Measurements from ENCODE around the gene FKBP6.
"Not testable (repeated sequence)": the region's sequence is repeated elsewhere in the genome, so short reads cannot be mapped to it uniquely, and the experiment has no call there.

FKBP6 gene, protein sequence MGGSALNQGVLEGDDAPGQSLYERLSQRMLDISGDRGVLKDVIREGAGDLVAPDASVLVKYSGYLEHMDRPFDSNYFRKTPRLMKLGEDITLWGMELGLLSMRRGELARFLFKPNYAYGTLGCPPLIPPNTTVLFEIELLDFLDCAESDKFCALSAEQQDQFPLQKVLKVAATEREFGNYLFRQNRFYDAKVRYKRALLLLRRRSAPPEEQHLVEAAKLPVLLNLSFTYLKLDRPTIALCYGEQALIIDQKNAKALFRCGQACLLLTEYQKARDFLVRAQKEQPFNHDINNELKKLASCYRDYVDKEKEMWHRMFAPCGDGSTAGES

GRCh38 chr7:73327922-73328321 lies at the start of gene FKBP6, which contains the start of gene TRIM50:
TSS of gene FKBP6 (plus strand) at chr7:73328161. CDS start at chr7:73328429, 268 bp downstream.
TSS of gene TRIM50 (minus strand) at chr7:73328082. CDS start at chr7:73324787, 3,295 bp downstream.
- not testable (repeated sequence) for H3K36me3 ChIP-seq (ENCODE audit: control insufficient read depth, insufficient read depth, low read length); H3K27me3 ChIP-seq (ENCODE audit: control insufficient read depth, insufficient read depth, low read length); H3K4me1 ChIP-seq (ENCODE audit: control insufficient read depth, insufficient read depth, low read length); H3K4me3 ChIP-seq (ENCODE audit: low read depth, low read length); H3K27ac ChIP-seq (ENCODE audit: low read depth, low read length); H3K9me3 ChIP-seq (ENCODE audit: control insufficient read depth, insufficient read depth, low read length); H3K9ac ChIP-seq (ENCODE audit: low read depth, low read length)

DNA sequence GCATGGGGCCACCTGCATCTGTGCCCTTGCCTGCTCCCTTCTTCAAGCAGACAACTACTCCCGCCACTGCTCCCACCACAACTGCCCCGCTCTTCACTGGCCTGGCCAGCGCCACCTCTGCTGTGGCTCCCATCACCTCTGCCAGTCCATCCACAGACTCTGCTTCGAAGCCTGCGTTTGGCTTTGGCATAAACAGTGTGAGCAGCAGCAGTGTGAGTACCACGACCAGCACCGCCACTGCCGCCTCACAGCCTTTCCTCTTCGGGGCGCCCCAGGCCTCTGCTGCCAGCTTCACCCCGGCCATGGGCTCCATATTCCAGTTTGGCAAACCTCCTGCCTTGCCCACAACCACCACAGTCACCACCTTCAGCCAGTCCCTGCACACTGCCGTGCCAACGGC lies 30.7 kb upstream of the FKBP6 start:
- H3K9ac ChIP-seq (ENCODE audit: low read depth, low read length); H3K4me1 ChIP-seq (ENCODE audit: control insufficient read depth, insufficient read depth, low read length); H3K4me3 ChIP-seq (ENCODE audit: low read depth, low read length); H3K27me3 ChIP-seq (ENCODE audit: control insufficient read depth, insufficient read depth, low read length); H3K36me3 ChIP-seq (ENCODE audit: control insufficient read depth, insufficient read depth, low read length); H3K9me3 ChIP-seq (ENCODE audit: control insufficient read depth, insufficient read depth, low read length); H3K27ac ChIP-seq (ENCODE audit: low read depth, low read length): not testable (repeated sequence)

- H3K9ac ChIP-seq (ENCODE audit: low read depth, low read length); H3K27ac ChIP-seq (ENCODE audit: low read depth, low read length); H3K4me3 ChIP-seq (ENCODE audit: low read depth, low read length); H3K9me3 ChIP-seq (ENCODE audit: control insufficient read depth, insufficient read depth, low read length); H3K36me3 ChIP-seq (ENCODE audit: control insufficient read depth, insufficient read depth, low read length); H3K4me1 ChIP-seq (ENCODE audit: control insufficient read depth, insufficient read depth, low read length); H3K27me3 ChIP-seq (ENCODE audit: control insufficient read depth, insufficient read depth, low read length): not testable (repeated sequence)
These were observed 30.3 kb upstream of the FKBP6 start for GRCh38 chr7:73297706-73298105.

DNA sequence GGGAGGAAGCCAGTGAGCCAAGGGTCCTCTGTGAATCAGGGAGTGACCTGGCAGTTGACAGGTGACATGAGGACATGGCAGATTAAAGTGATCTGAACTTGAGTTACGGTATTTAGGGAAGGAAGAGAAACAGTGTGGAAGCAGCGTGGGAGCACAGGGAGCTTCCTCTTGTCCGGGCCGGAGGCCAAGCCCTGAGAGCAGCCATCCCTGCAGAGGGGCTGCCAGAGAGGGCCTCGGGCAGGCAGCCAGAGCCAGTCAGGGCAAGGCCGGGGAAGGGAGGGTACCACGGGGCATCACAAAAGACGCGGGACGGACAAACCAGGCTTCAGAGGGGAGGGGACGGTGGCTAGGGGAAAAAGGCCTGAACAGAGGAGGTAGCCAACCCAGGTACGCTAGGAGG lies 28.1 kb upstream of the FKBP6 start:
- not testable (repeated sequence) for H3K4me3 ChIP-seq (ENCODE audit: low read depth, low read length); H3K4me1 ChIP-seq (ENCODE audit: control insufficient read depth, insufficient read depth, low read length); H3K9ac ChIP-seq (ENCODE audit: low read depth, low read length); H3K9me3 ChIP-seq (ENCODE audit: control insufficient read depth, insufficient read depth, low read length); H3K27ac ChIP-seq (ENCODE audit: low read depth, low read length); H3K27me3 ChIP-seq (ENCODE audit: control insufficient read depth, insufficient read depth, low read length)
- H3K36me3 ChIP-seq (ENCODE audit: control insufficient read depth, insufficient read depth, low read length): peaks cover 20% of the 10 kb centered on the region

DNA sequence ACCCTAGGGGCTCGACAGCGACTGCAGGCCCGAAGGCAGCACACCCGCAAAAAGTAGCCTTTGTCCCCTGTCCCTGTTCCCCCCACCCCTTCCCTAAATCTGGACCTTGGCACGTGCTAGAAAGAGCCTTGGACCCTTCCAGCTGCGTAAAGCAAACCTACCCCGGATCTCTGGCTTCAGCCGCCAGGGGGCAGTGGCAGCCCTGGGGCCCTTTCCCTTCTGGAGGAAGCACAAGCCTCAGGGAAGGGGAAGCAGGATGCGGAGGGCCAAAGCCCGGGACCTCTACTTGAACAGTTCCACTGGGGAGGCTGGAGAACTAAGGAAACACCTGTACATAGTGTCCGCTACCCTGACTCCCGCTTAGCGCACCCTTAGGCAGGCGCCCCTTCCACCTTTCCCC lies 26.9 kb upstream of the FKBP6 start:
- not testable (repeated sequence) for H3K4me3 ChIP-seq (ENCODE audit: low read depth, low read length); H3K9me3 ChIP-seq (ENCODE audit: control insufficient read depth, insufficient read depth, low read length); H3K27ac ChIP-seq (ENCODE audit: low read depth, low read length); H3K27me3 ChIP-seq (ENCODE audit: control insufficient read depth, insufficient read depth, low read length); H3K4me1 ChIP-seq (ENCODE audit: control insufficient read depth, insufficient read depth, low read length); H3K9ac ChIP-seq (ENCODE audit: low read depth, low read length)
- H3K36me3 ChIP-seq (ENCODE audit: control insufficient read depth, insufficient read depth, low read length): peaks cover 29% of the 10 kb centered on the region

- not testable (repeated sequence) for H3K9me3 ChIP-seq (ENCODE audit: control insufficient read depth, insufficient read depth, low read length); H3K27ac ChIP-seq (ENCODE audit: low read depth, low read length); H3K27me3 ChIP-seq (ENCODE audit: control insufficient read depth, insufficient read depth, low read length); H3K4me1 ChIP-seq (ENCODE audit: control insufficient read depth, insufficient read depth, low read length); H3K9ac ChIP-seq (ENCODE audit: low read depth, low read length); H3K4me3 ChIP-seq (ENCODE audit: low read depth, low read length)
- peaks cover 40% of the 10 kb centered on the region for H3K36me3 ChIP-seq (ENCODE audit: control insufficient read depth, insufficient read depth, low read length)
These were observed 25.1 kb upstream of the FKBP6 start for GRCh38 chr7:73302846-73303245.

GRCh38 chr7:73303546-73303945 lies 24.4 kb upstream of the FKBP6 start:
- Histone ChIP-seq H3K27me3 (ENCODE audit: control insufficient read depth, insufficient read depth, low read length) (no peaks in the 10 kb centered on the region), H3K9me3 (ENCODE audit: control insufficient read depth, insufficient read depth, low read length) (no peaks in the 10 kb centered on the region), H3K27ac (ENCODE audit: low read depth, low read length) (no peak overlapping the region), H3K4me1 (ENCODE audit: control insufficient read depth, insufficient read depth, low read length) (peaks cover 3% of the 10 kb centered on the region; the same call in 1 of the 2 replicates), H3K4me3 (ENCODE audit: low read depth, low read length) (no peak overlapping the region), H3K36me3 (ENCODE audit: control insufficient read depth, insufficient read depth, low read length) (peaks cover 40% of the 10 kb centered on the region), H3K9ac (ENCODE audit: low read depth, low read length) (no peak overlapping the region)

GRCh38 chr7:73304071-73304470 lies 23.9 kb upstream of the FKBP6 start:
- H3K27me3 ChIP-seq (ENCODE audit: control insufficient read depth, insufficient read depth, low read length): no peaks in the 10 kb centered on the region
- no peak overlapping the region for H3K27ac ChIP-seq (ENCODE audit: low read depth, low read length)
- H3K36me3 ChIP-seq (ENCODE audit: control insufficient read depth, insufficient read depth, low read length): peaks cover 40% of the 10 kb centered on the region

GRCh38 chr7:73304612-73305387 lies 23.2 kb upstream of the FKBP6 start:
- not testable (repeated sequence) for H3K27ac ChIP-seq (ENCODE audit: low read depth, low read length); H3K4me3 ChIP-seq (ENCODE audit: low read depth, low read length); H3K27me3 ChIP-seq (ENCODE audit: control insufficient read depth, insufficient read depth, low read length); H3K4me1 ChIP-seq (ENCODE audit: control insufficient read depth, insufficient read depth, low read length); H3K9me3 ChIP-seq (ENCODE audit: control insufficient read depth, insufficient read depth, low read length); H3K9ac ChIP-seq (ENCODE audit: low read depth, low read length)
- H3K36me3 ChIP-seq (ENCODE audit: control insufficient read depth, insufficient read depth, low read length): peaks cover 40% of the 10 kb centered on the region

More at GRCh38 chr7:73304071-73304470, 23.9 kb upstream of the FKBP6 start:
- Histone ChIP-seq H3K4me1 (ENCODE audit: control insufficient read depth, insufficient read depth, low read length) (peaks cover 3% of the 10 kb centered on the region; the same call in 1 of the 2 replicates), H3K4me3 (ENCODE audit: low read depth, low read length) (no peak overlapping the region), H3K9me3 (ENCODE audit: control insufficient read depth, insufficient read depth, low read length) (no peaks in the 10 kb centered on the region), H3K9ac (ENCODE audit: low read depth, low read length) (no peak overlapping the region)

DNA sequence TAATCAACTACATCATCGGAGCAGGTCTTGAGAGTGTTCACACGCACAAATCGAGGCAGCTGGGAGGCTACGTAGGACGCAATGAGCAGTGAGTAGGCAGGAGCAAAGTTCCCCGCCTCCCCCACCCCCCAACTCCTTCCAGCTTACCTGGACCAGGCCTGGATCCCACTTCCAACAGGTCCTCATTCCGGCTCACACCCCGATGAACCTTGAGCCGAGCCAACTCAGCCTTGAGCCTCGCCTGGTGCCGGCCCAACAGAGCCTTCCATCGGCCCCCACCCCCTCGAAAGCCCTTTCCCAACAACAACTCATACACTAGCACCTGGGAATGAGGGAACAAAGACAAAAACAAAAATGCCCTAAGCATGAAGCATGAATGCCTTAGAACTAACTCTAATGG lies 20.5 kb upstream of the FKBP6 start:
- H3K27ac ChIP-seq (ENCODE audit: low read depth, low read length): no peak overlapping the region
- H3K36me3 ChIP-seq (ENCODE audit: control insufficient read depth, insufficient read depth, low read length): peaks cover 40% of the 10 kb centered on the region
- peak overlapping the region; percentile 93 for H3K4me3 ChIP-seq (ENCODE audit: low read depth, low read length)
- H3K9ac ChIP-seq (ENCODE audit: low read depth, low read length): no peak overlapping the region
- peaks cover 3% of the 10 kb centered on the region; the same call in 1 of the 2 replicates for H3K4me1 ChIP-seq (ENCODE audit: control insufficient read depth, insufficient read depth, low read length)
- H3K9me3 ChIP-seq (ENCODE audit: control insufficient read depth, insufficient read depth, low read length): no peaks in the 10 kb centered on the region
- no peaks in the 10 kb centered on the region for H3K27me3 ChIP-seq (ENCODE audit: control insufficient read depth, insufficient read depth, low read length)

DNA sequence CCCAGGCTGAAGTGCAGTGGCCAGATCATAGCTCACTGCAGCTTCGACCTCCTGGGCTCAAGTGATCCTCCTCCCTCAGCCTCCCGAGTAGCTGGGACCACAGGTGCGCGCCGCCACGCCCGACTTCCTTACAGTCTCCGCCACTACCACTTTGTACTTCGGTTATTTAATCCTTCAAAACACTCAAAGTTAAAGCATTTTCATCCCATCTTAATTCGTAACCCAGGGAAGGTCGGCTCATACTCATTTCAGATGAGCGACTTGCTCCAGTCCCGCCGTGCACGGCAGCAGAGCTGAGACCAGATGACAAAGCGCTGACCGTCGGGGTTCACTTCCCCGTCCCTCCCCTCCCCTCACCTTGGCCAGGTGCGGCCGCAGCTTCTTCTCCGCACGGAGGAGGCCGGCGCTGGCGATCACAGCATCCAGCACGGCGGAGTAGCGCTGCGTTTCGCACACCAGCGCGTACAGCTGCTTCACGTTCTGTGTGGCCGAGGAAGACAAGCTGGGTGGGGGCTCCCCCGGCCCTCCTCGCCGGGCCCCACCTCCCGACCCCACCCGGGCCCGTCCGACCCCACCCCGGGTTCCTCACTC lies 19.8 kb upstream of the FKBP6 start:
- H3K4me1 ChIP-seq (ENCODE audit: control insufficient read depth, insufficient read depth, low read length): peaks cover 3% of the 10 kb centered on the region; the same call in 1 of the 2 replicates

More for the DNA sequence above, 19.8 kb upstream of the FKBP6 start:
- H3K9ac ChIP-seq (ENCODE audit: low read depth, low read length): peak overlapping the region; percentile 58
- peaks cover 35% of the 10 kb centered on the region for H3K36me3 ChIP-seq (ENCODE audit: control insufficient read depth, insufficient read depth, low read length)
- peak overlapping the region; percentile 45 for H3K27ac ChIP-seq (ENCODE audit: low read depth, low read length)
- no peaks in the 10 kb centered on the region for H3K27me3 ChIP-seq (ENCODE audit: control insufficient read depth, insufficient read depth, low read length)
- H3K4me3 ChIP-seq (ENCODE audit: low read depth, low read length): peak overlapping the region; percentile 93
- no peaks in the 10 kb centered on the region for H3K9me3 ChIP-seq (ENCODE audit: control insufficient read depth, insufficient read depth, low read length)
